Islet of Langerhans (tissue), 1 donor: ENCODE results near the gene ADORA2B.
"Not testable (repeated sequence)": the region's sequence is repeated elsewhere in the genome, so short reads cannot be mapped to it uniquely, and the experiment has no call there.

Source experiments
- FAIRE-seq: peaks from one replicate; lab custom pipeline; 2011; peaks lifted over from hg19 to GRCh38; lab: Jason Lieb, UNC

Gene ADORA2B

GRCh38 chr17:15944759-15945526, at the start of gene ADORA2B:
Gene ADORA2B, plus strand, starts transcription at chr17:15945130. Its CDS starts 119 bp downstream, at chr17:15945249.
- no peak for FAIRE-seq

GRCh38 chr17:15896277-15896676, 48.7 kb upstream of the ADORA2B start:
- no peak for FAIRE-seq

GRCh38 chr17:15896834-15897233, 48.1 kb upstream of the ADORA2B start:
- FAIRE-seq, result no peak

- FAIRE-seq, result not testable (repeated sequence)
These were observed 45.3 kb upstream of the ADORA2B start for GRCh38 chr17:15899596-15899995.

- no peak for FAIRE-seq
These were observed 44.1 kb upstream of the ADORA2B start for GRCh38 chr17:15900871-15901270.

- FAIRE-seq, result not testable (repeated sequence)
These were observed 39.7 kb upstream of the ADORA2B start for GRCh38 chr17:15905236-15905635.

GRCh38 chr17:15907290-15907689, 37.6 kb upstream of the ADORA2B start:
- no peak for FAIRE-seq

- FAIRE-seq, result no peak
These were observed 36.6 kb upstream of the ADORA2B start for GRCh38 chr17:15908378-15908777.

GRCh38 chr17:15909481-15909991, 35.4 kb upstream of the ADORA2B start:
- FAIRE-seq, result no peak

GRCh38 chr17:15910791-15911190, 34.1 kb upstream of the ADORA2B start:
- FAIRE-seq, result no peak

- not testable (repeated sequence) for FAIRE-seq
These were observed 33.2 kb upstream of the ADORA2B start for GRCh38 chr17:15911701-15912100.

GRCh38 chr17:15912416-15912955, 32.4 kb upstream of the ADORA2B start:
- FAIRE-seq, result no peak

- FAIRE-seq, result no peak
These were observed 31.1 kb upstream of the ADORA2B start for GRCh38 chr17:15913826-15914225.

GRCh38 chr17:15914400-15915170, 30.3 kb upstream of the ADORA2B start:
- FAIRE-seq, result no peak

GRCh38 chr17:15915961-15916360, 29.0 kb upstream of the ADORA2B start:
- no peak for FAIRE-seq

GRCh38 chr17:15917021-15917437, 27.9 kb upstream of the ADORA2B start:
- FAIRE-seq, result no peak

- FAIRE-seq, result no peak
These were observed 27.4 kb upstream of the ADORA2B start for GRCh38 chr17:15917438-15918027.

GRCh38 chr17:15918261-15918660, 26.7 kb upstream of the ADORA2B start:
- no peak for FAIRE-seq

- no peak for FAIRE-seq
These were observed 26.2 kb upstream of the ADORA2B start for GRCh38 chr17:15918661-15919259.

GRCh38 chr17:15919466-15919865, 25.5 kb upstream of the ADORA2B start:
- FAIRE-seq, result no peak

GRCh38 chr17:15920758-15921239, 24.1 kb upstream of the ADORA2B start:
- no peak for FAIRE-seq

- no peak for FAIRE-seq
These were observed 23.3 kb upstream of the ADORA2B start for GRCh38 chr17:15921640-15922039.
